ENCODE results near the gene ZER1. TPM values are rescaled to one million over a fixed set of nuclear protein-coding genes. Genes with fewer than 3 reads are reported as not detected.

Gene ZER1
- total and polyA plus RNA-seq, 2 of the 8 experiments (the other 6 are each of a cell fraction or from before 2014, with no cell fraction given), result 20.5 to 26.6 TPM

DNA sequence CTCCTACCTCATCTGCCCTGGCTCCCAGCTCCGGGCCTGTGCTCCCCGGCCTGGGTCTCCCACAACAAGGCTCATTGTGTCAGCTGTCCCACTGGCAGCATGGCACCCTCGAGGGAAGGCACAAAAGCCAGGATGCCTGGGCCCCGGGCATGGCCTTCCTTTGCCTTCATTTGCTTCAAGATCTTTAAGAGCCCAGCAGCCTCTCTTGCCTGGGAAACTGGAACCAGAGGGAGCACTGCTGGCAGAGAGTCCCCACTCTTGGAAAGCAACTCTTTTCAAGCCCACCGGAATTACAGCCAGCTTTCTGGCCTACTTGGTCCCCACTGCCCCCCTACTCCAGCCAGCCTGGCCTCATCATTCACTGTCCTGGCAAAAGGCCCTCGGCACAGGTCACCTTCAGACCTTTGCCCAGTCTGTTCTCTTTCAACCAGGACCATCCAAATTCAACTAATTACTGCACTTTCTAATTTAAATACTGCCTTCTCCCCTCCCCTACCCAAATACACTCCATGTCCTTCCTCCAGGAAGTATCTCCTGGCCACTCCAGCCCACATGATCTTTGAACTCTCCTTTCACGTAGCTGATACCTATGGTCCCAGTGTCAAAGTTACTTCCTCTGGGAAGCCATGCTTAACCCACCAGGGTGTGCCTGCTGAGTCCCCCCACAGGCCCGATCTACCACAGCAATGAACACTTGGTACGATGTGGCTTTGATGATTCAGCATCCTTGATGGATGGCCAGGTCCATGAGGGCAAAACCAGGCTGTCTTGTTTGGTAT lies 8.9 kb downstream of the ZER1 start:
- Histone ChIP-seq H3K79me2 (ENCODE audit: control insufficient read depth in 1 of 2, insufficient read depth in 2 of 2, low read length in 2 of 2) (no peaks in the 10 kb centered on the region; a peak in 1 of 4 replicates), H3K18ac (ENCODE audit: extremely low read depth, low read length) (no peak overlapping the region), H3K9ac (replicated peaks in 1 of 4; ENCODE audit: extremely low read depth in 1 of 4, low read depth in 3 of 4, low read length in 3 of 4) (no peak overlapping the region), H2AK5ac (ENCODE audit: low read depth, low read length) (no peak overlapping the region), H2BK5ac (ENCODE audit: low read depth, low read length) (peak overlapping the region; percentile 44; the same call in 1 of the 2 replicates), H3K27me3 (replicated peaks in 1 of 4; ENCODE audit: control insufficient read depth in 3 of 4, extremely low read depth in 1 of 4, insufficient read depth in 3 of 4, low read length in 3 of 4) (no peaks in the 10 kb centered on the region), H2BK15ac (ENCODE audit: low read length) (no peak overlapping the region), H2BK20ac (ENCODE audit: low read length) (no peak overlapping the region), H3K9me3 (ENCODE audit: insufficient read depth in 2 of 2, low read depth in 1 of 2, low read length in 1 of 2) (no peaks in the 10 kb centered on the region), H4K20me1 (replicated peaks in 1 of 2; ENCODE audit: control insufficient read depth in 1 of 2, insufficient read depth in 2 of 2, low read length in 2 of 2) (peaks cover 0 to 1% of the 10 kb centered on the region in 2 experiments), H4K5ac (ENCODE audit: insufficient read length, low read depth, low read length) (no peak overlapping the region), H3K23me2 (ENCODE audit: low read depth, low read length) (no peaks in the 10 kb centered on the region), H2BK120ac (replicated peaks; ENCODE audit: low read depth, low read length) (no peak overlapping the region), H3K4me1 (replicated peaks in 1 of 4; ENCODE audit: control insufficient read depth in 3 of 4, insufficient read depth in 4 of 4, low read length in 3 of 4) (peaks cover 0 to 3% (median 2%) of the 10 kb centered on the region in 4 experiments; a peak in 2 of 7 replicates), H3K56ac (replicated peaks; ENCODE audit: insufficient read length, low read depth, low read length) (no peak overlapping the region), H3K36me3 (ENCODE audit: control insufficient read depth in 2 of 4, insufficient read depth in 4 of 4, low read length in 3 of 4) (no peaks in the 10 kb centered on the region; a peak in 1 of 8 replicates), H2BK12ac (ENCODE audit: low read depth, low read length) (no peak overlapping the region), H3K23ac (ENCODE audit: insufficient read length) (no peak overlapping the region), H4K91ac (replicated peaks; ENCODE audit: insufficient read length, low read length) (no peak overlapping the region), H4K8ac (ENCODE audit: extremely low read depth, insufficient read depth, low read length) (no peak overlapping the region), H3K4me3 (ENCODE audit: extremely low read depth in 1 of 4, insufficient read depth in 2 of 4, low read depth in 3 of 4, low read length in 4 of 4) (no peak overlapping the region), H3K79me1 (ENCODE audit: low read depth, low read length) (no peaks in the 10 kb centered on the region), H2AFZ (ENCODE audit: low read length) (no peak overlapping the region), H3K14ac (ENCODE audit: insufficient read length) (no peak overlapping the region), H3K4me2 (ENCODE audit: insufficient read depth in 1 of 2, low read depth in 2 of 2, low read length in 2 of 2) (no peak overlapping the region), H3K27ac (ENCODE audit: low read depth, low read length) (no peak overlapping the region), H3K4ac (replicated peaks; ENCODE audit: insufficient read length, low read depth, low read length) (no peak overlapping the region)
- DNase-seq (ENCODE audit: low read depth in 1 of 2, low spot score in 2 of 2) (no peak), FAIRE-seq (no peak)
- CTCF ChIA-PET (ENCODE audit: partially characterized antibody), result interaction anchor here (1.0 to 5.4 kb wide), 6 partner anchors 9 to 46 kb away, joined by 3 to 27 read pairs (median 6); partner anchors contain the start of gene ZER1
- 88% methylated on average over 9 of the region's 9 CpGs; no CpG with 5 or more reads in 1 of the 2 experiments for WGBS, 2 experiments (ENCODE audit: extremely low coverage in 1 of 2, insufficient coverage in 1 of 2, insufficient read length in 1 of 2, insufficient replicate concordance in 2 of 2, low coverage in 1 of 2, low lambda C conversion rate in 2 of 2, missing lambda C conversion rate in 1 of 2)
- POLR2A ChIA-PET (ENCODE audit: partially characterized antibody), result interaction anchor here (1.5 kb wide), 1 partner anchor 57 kb away, joined by 4 read pairs; no protein-coding TSS in a partner anchor
- TF ChIP-seq TEAD4 (IDR thresholded peaks at IDR 0.05; ENCODE audit: low read depth, low read length) (no peak), CBX5 (IDR thresholded peaks at IDR 0.05; ENCODE audit: low read depth, low read length) (no peak), CTBP2 (IDR thresholded peaks at IDR 0.05; ENCODE audit: borderline replicate concordance, insufficient read depth, insufficient read length, low read length) (no peak), BRCA1 (IDR thresholded peaks at IDR 0.05; ENCODE audit: low read depth, low read length) (no peak), RAD21 (IDR thresholded peaks at IDR 0.05 in 1 of 2, conservative IDR thresholded peaks at IDR 0.05 in 1 of 2; ENCODE audit: low read depth in 2 of 2, low read length in 2 of 2) (no peak)
- TF ChIP-seq, protein P1, sequence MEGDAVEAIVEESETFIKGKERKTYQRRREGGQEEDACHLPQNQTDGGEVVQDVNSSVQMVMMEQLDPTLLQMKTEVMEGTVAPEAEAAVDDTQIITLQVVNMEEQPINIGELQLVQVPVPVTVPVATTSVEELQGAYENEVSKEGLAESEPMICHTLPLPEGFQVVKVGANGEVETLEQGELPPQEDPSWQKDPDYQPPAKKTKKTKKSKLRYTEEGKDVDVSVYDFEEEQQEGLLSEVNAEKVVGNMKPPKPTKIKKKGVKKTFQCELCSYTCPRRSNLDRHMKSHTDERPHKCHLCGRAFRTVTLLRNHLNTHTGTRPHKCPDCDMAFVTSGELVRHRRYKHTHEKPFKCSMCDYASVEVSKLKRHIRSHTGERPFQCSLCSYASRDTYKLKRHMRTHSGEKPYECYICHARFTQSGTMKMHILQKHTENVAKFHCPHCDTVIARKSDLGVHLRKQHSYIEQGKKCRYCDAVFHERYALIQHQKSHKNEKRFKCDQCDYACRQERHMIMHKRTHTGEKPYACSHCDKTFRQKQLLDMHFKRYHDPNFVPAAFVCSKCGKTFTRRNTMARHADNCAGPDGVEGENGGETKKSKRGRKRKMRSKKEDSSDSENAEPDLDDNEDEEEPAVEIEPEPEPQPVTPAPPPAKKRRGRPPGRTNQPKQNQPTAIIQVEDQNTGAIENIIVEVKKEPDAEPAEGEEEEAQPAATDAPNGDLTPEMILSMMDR (IDR thresholded peaks at IDR 0.05; ENCODE audit: control extremely low read depth in 1 of 3, insufficient read depth in 1 of 3, low read depth in 1 of 3, low read length in 3 of 3), result no peak
- TF ChIP-seq, protein P2, sequence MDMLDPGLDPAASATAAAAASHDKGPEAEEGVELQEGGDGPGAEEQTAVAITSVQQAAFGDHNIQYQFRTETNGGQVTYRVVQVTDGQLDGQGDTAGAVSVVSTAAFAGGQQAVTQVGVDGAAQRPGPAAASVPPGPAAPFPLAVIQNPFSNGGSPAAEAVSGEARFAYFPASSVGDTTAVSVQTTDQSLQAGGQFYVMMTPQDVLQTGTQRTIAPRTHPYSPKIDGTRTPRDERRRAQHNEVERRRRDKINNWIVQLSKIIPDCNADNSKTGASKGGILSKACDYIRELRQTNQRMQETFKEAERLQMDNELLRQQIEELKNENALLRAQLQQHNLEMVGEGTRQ (IDR thresholded peaks at IDR 0.05; ENCODE audit: low read length), result no peak
